KMS-11 (cell line): ENCODE data around the gene OBSCN.

Source experiments
- H2AFZ ChIP-seq: fragments of 200-600 bp; sonication (generic); 2 replicates; pipeline ENCODE4 v1.6.1; 2016; ENCODE audit warnings: antibody characterized with exemption, mixed run types, low read depth
- H3K27ac ChIP-seq: fragments of 200-600 bp; sonication (generic); 2 replicates; pipeline ENCODE4 v1.6.1; 2016; ENCODE audit warnings: mild to moderate bottlenecking, mixed run types
- H3K27me3 ChIP-seq: fragments of 200-600 bp; sonication (generic); 2 replicates; pipeline ENCODE4 v1.6.1; 2017; ENCODE audit warnings: mild to moderate bottlenecking, low read depth, mixed run types, moderate library complexity; ENCODE audit not compliant: insufficient read depth
- H3K36me3 ChIP-seq: fragments of 200-600 bp; sonication (generic); 2 replicates; pipeline ENCODE4 v1.6.1; 2017; ENCODE audit warnings: mild to moderate bottlenecking, mixed run types; ENCODE audit not compliant: insufficient read depth
- H3K4me1 ChIP-seq: fragments of 200-600 bp; sonication (generic); 2 replicates; pipeline ENCODE4 v1.6.1; 2016; ENCODE audit warnings: mild to moderate bottlenecking, low read depth, mixed run types; ENCODE audit not compliant: poor library complexity, severe bottlenecking
- H3K4me2 ChIP-seq: fragments of 200-600 bp; sonication (generic); 2 replicates; pipeline ENCODE4 v1.7.0; 2016; ENCODE audit warnings: mild to moderate bottlenecking, mixed run types
- H3K4me3 ChIP-seq: fragments of 200-600 bp; sonication (generic); IDR thresholded peaks from 2 replicates; pipeline ENCODE4 v1.6.1; 2017; ENCODE audit warnings: low read depth, low read length, mixed read lengths; ENCODE audit not compliant: insufficient read depth
- H3K79me2 ChIP-seq: fragments of 200-600 bp; sonication (generic); 2 replicates; pipeline ENCODE4 v1.6.1; 2016; ENCODE audit warnings: low read depth, mixed run types; ENCODE audit not compliant: insufficient read depth
- H3K9ac ChIP-seq: fragments of 200-600 bp; sonication (generic); 2 replicates; pipeline ENCODE4 v1.6.1; 2016; ENCODE audit warnings: mild to moderate bottlenecking, mixed run types
- H4K20me1 ChIP-seq: fragments of 200-600 bp; sonication (generic); 2 replicates; pipeline ENCODE4 v1.6.1; 2016; ENCODE audit warnings: mild to moderate bottlenecking, mixed run types; ENCODE audit not compliant: insufficient read depth
- CTCF ChIP-seq: fragments of 200-600 bp; sonication (generic); conservative IDR thresholded peaks from 2 replicates; pipeline ENCODE4 v1.6.1; 2017; ENCODE audit warnings: low read depth, mild to moderate bottlenecking, antibody characterized with exemption, low read length, moderate library complexity, mixed read lengths

Gene OBSCN

GRCh38 chr1:228207851-228208821 is at the start of gene OBSCN:
TSS of gene OBSCN (plus strand) at chr1:228208044. CDS start at chr1:228211784, 3,740 bp downstream.
- Histone ChIP-seq H3K4me2 (no peak within 1 kb of the TSS), H3K4me1 (no peaks in the 10 kb centered on the region), H3K79me2 (no peaks in the 10 kb centered on the region), H3K9ac (no peak within 1 kb of the TSS), H3K4me3 (no peak within 1 kb of the TSS), H2AFZ (no peak within 1 kb of the TSS), H4K20me1 (no peaks in the 10 kb centered on the region), H3K27me3 (no peaks in the 10 kb centered on the region), H3K27ac (no peak within 1 kb of the TSS), H3K36me3 (no peaks in the 10 kb centered on the region)
- TF ChIP-seq CTCF, result no peak

- Histone ChIP-seq H3K27ac (no peak overlapping the region), H3K36me3 (no peaks in the 10 kb centered on the region), H3K9ac (no peak overlapping the region), H3K4me3 (no peak overlapping the region), H3K27me3 (no peaks in the 10 kb centered on the region), H2AFZ (no peak overlapping the region), H3K79me2 (no peaks in the 10 kb centered on the region), H4K20me1 (no peaks in the 10 kb centered on the region), H3K4me2 (no peak overlapping the region), H3K4me1 (no peaks in the 10 kb centered on the region)
- TF ChIP-seq CTCF, result no peak
These were observed 49.5 kb upstream of the OBSCN start for GRCh38 chr1:228158151-228159007.

GRCh38 chr1:228159008-228159665 is 48.7 kb upstream of the OBSCN start:
- no peak for TF ChIP-seq CTCF
- Histone ChIP-seq H3K4me1 (no peaks in the 10 kb centered on the region), H3K27ac (no peak overlapping the region)

GRCh38 chr1:228160201-228160761 is 47.6 kb upstream of the OBSCN start:
- no peaks in the 10 kb centered on the region for H3K36me3 ChIP-seq
- no peaks in the 10 kb centered on the region for H3K27me3 ChIP-seq
- no peaks in the 10 kb centered on the region for H3K79me2 ChIP-seq
- no peak overlapping the region for H3K27ac ChIP-seq
- H3K9ac ChIP-seq, result no peak overlapping the region
- no peak overlapping the region for H2AFZ ChIP-seq
- H4K20me1 ChIP-seq, result no peaks in the 10 kb centered on the region
- H3K4me3 ChIP-seq, result no peak overlapping the region
- peaks cover 8% of the 10 kb centered on the region for H3K4me1 ChIP-seq
- TF ChIP-seq CTCF, result no peak
- H3K4me2 ChIP-seq, result no peak overlapping the region

More at GRCh38 chr1:228159008-228159665, 48.7 kb upstream of the OBSCN start:
- H3K27me3 ChIP-seq, result no peaks in the 10 kb centered on the region
- H3K36me3 ChIP-seq, result no peaks in the 10 kb centered on the region
- H3K4me2 ChIP-seq, result no peak overlapping the region
- H3K9ac ChIP-seq, result no peak overlapping the region
- H4K20me1 ChIP-seq, result no peaks in the 10 kb centered on the region
- H3K4me3 ChIP-seq, result no peak overlapping the region
- H2AFZ ChIP-seq, result no peak overlapping the region
- H3K79me2 ChIP-seq, result no peaks in the 10 kb centered on the region
